Sigmoid colon (tissue), 4 donors: ENCODE measurements around the gene GLI3.

Source experiments
- CTCF ChIP-seq, 4 experiments: fragments of 450-650 bp in 3 of 4; fragments of 200-600 bp in 1 of 4; IDR thresholded peaks; one replicate each; pipeline ENCODE4 v1.5.1; 2016 to 2019; ENCODE audit warnings: antibody characterized with exemption in 4 of 4, mild to moderate bottlenecking in 3 of 4, moderate library complexity in 2 of 4
- EP300 ChIP-seq, 4 donors: sonication (generic); formaldehyde crosslinking; IDR thresholded peaks; one replicate each; pipeline ENCODE4 v1.6.1; 2017; ENCODE audit warnings: antibody characterized with exemption in 4 of 4

DNA sequence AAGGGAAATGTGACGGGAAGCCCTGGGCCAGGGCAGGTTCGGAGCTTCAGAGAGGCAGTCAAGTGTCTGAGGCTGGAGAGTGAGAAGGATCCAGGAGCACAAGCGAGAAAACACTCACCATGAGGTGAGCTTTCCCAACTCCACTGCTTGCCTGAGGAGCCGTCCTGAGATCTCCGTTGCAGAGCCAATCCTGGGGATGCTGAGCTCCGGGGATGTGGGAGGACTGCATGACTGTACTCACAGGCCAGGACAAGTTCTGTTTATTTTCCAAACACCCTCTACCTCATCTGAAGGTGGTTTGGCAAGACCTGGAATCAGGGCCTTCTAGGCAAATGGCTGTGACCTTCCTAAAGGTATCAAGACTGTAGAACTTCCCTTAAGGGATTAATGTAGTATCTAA lies 38.7 kb downstream of the GLI3 start:
- no peak for TF ChIP-seq EP300 (IDR thresholded peaks at IDR 0.05)
- TF ChIP-seq CTCF (IDR thresholded peaks at IDR 0.05), result no peak
